ENCODE measurements around the gene HEMK1.

DNA sequence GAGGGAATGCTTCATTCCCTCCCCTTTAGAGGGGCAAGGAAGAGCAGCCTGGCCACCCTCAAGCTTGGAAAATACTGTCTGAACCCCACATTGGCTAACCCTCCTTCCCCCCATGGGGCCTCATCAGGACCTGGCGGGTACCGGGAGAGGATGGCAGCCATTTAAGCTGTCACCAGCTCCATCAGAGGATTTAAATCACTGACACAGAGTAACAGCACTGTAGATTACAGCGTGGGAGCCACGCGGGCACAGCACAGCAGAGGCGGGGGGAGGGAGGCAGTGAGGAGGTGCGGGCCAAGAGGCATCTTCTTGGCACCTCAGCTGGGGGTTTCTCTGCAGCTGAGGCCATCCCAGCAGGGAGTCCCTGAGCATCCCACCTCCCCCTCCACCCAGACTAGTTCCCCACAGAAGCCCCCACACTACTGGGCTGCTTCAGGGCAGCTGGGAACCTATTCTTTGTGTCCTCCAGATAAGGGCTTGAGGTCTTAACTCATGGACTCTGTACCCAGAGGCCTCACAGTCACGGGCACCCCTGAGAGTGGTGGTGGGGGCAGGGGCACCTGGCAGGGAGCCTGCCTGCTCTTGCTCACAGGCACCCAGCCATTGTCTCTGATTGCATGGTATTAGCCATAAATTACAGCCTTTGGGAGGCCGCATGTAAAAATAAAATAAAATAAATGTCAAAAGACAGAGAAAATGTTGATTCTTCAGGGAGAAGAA, 44.0 kb upstream of the HEMK1 start:
- TF ChIP-seq, protein P1, sequence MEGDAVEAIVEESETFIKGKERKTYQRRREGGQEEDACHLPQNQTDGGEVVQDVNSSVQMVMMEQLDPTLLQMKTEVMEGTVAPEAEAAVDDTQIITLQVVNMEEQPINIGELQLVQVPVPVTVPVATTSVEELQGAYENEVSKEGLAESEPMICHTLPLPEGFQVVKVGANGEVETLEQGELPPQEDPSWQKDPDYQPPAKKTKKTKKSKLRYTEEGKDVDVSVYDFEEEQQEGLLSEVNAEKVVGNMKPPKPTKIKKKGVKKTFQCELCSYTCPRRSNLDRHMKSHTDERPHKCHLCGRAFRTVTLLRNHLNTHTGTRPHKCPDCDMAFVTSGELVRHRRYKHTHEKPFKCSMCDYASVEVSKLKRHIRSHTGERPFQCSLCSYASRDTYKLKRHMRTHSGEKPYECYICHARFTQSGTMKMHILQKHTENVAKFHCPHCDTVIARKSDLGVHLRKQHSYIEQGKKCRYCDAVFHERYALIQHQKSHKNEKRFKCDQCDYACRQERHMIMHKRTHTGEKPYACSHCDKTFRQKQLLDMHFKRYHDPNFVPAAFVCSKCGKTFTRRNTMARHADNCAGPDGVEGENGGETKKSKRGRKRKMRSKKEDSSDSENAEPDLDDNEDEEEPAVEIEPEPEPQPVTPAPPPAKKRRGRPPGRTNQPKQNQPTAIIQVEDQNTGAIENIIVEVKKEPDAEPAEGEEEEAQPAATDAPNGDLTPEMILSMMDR (IDR thresholded peaks at IDR 0.05) = no peak
- TF ChIP-seq POLR2AphosphoS5 (IDR thresholded peaks at IDR 0.05) (no peak), POLR2A (IDR thresholded peaks at IDR 0.05) (no peak)

Measured in breast epithelium (tissue), 3 donors.